Testis (tissue), 3 donors: ENCODE data around the gene CATSPER2. TPM values are rescaled to one million over a fixed set of nuclear protein-coding genes. Genes with fewer than 3 reads are reported as not detected.
"Not testable (repeated sequence)": the region's sequence is repeated elsewhere in the genome, so short reads cannot be mapped to it uniquely, and the experiment has no call there.

Experiments used
- DNase-seq: peaks from one replicate; pipeline ENCODE4 v3.0.0-alpha.2; 2019
- H3K27ac ChIP-seq, 2 donors: fragments of 200-600 bp; sonication (generic); one replicate each; pipeline ENCODE4 v1.5.1; 2019
- H3K27me3 ChIP-seq: fragments of 200-600 bp; sonication (generic); one replicate; pipeline ENCODE4 v1.5.1; 2019
- H3K36me3 ChIP-seq: fragments of 200-600 bp; sonication (generic); one replicate; pipeline ENCODE4 v1.5.1; 2017; ENCODE audit warnings: low read depth; ENCODE audit errors: missing control alignments
- H3K4me1 ChIP-seq: fragments of 200-600 bp; sonication (generic); one replicate; pipeline ENCODE4 v1.5.1; 2019
- H3K4me3 ChIP-seq, 2 donors: fragments of 200-600 bp; sonication (generic); one replicate each; pipeline ENCODE4 v1.5.1; 2017 to 2019
- H3K9me3 ChIP-seq: fragments of 200-600 bp; sonication (generic); one replicate; pipeline ENCODE4 v1.5.1; 2017
- POLR2A ChIP-seq: fragments of 450-650 bp; IDR thresholded peaks from one replicate; pipeline ENCODE4 v1.6.1; 2017; ENCODE audit warnings: antibody characterized with exemption, mild to moderate bottlenecking, moderate library complexity
- WGBS, 2 donors: methylation state at CpG; one replicate each; pipeline ENCODE4 v1.1.5; 2018; 5-methylcytosine and 5-hydroxymethylcytosine counted together
- intact Hi-C: fragments of 100-400 bp; cut with DNase I; formaldehyde crosslinking; loops from one replicate; pipeline ENCODE4 v1.15.1; 2023; ENCODE audit warnings: low total_unique reads
- polyA plus RNA-seq: library from polyadenylated mRNA; stranded (reverse); fragments of 350-450 nt; fragmentation: Illumina TruSeq; extraction: RNeasy Lipid Tissue Mini Kit (QIAGEN cat#74804); gene quantifications from one replicate; pipeline ENCODE4 v1.2.3, GENCODE V29; 2014; ENCODE audit warnings: low read depth, low replicate concordance; ENCODE audit not compliant: insufficient read depth
- total RNA-seq, 2 donors: library from RNA; depleted of rRNA; stranded (reverse); fragments of >200 nt; gene quantifications; one replicate each; pipeline ENCODE4 v1.2.3, GENCODE V29; 2016
- TF ChIP-seq, protein P1 (sequence below), 3 experiments: fragments of 450-650 bp in 2 of 3; fragments of 200-600 bp in 1 of 3; sonication (generic) in 1 of 3; IDR thresholded peaks; one replicate each; pipeline ENCODE4 v1.5.1; 2016 to 2019; ENCODE audit warnings: antibody characterized with exemption in 3 of 3, mild to moderate bottlenecking in 2 of 3, moderate library complexity in 1 of 3

CATSPER2 gene
- total and polyA plus RNA-seq, 3 donors from 2014 or later, result 29.7 to 59.0 (median 49.6) TPM

DNA sequence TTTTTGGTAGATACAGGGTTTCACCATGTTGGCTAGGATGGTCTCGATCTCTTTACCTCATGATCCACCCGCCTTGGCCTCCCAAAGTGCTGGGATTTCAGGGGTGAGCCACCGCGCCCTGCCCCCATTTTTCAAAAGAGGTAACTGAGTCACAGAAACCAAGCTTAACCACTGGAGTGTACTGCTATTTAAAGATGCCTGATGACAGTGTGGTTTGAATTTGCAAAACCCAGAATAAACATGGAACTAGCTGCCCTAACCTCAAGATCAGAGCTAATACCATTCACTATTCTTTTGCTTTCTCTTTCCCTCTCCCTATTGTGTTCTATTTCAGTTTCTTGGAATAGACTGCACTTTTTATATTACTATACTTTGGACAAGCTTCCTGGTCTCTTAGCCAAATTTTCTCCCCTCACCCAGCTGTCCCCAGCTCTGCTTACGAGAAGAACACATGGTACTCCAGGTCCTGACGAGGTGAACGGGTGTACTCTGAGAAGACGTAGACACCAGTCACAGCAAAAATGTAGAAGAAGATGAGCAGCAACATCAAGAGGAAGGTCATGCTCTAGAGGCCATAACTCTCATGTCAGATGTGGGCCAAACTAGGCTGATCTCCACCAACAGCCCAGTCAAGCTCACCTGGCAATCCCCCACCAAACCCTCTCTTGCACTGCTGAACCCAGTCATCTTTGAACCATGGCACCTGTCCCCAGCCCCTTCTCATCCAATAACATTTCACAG, 10.0 kb downstream of the CATSPER2 start:
- DNase-seq, H3K27me3 ChIP-seq, H3K9me3 ChIP-seq, intact Hi-C loops, H3K27ac ChIP-seq, H3K4me1 ChIP-seq, H3K4me3 ChIP-seq, H3K36me3 ChIP-seq: not testable (repeated sequence)
- WGBS, 2 donors, result 77 to 83% methylated on average over 8 of the region's 8 CpGs

DNA sequence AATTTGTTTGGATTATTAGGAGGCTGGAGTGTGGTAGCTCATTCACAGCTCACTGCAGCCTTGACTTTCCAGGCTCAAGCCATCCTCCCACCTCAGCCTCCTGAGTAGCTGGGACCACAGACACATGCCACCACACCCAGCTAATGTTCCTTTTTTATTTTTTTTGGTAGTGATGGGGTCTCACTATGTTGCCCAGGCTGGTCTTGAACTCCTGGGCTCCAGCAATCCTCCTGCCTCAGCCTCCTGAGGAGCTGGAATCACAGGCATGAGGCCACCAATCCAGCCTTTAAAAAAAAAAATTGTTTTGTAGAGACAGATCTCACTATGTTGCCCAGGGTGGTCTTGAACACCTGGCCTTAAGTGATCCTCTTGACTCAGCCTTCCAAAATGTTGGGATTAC, 21.7 kb downstream of the CATSPER2 start:
- H3K27me3 ChIP-seq, H3K27ac ChIP-seq, H3K9me3 ChIP-seq, H3K36me3 ChIP-seq, DNase-seq, H3K4me1 ChIP-seq, intact Hi-C loops, H3K4me3 ChIP-seq: not testable (repeated sequence)

DNA sequence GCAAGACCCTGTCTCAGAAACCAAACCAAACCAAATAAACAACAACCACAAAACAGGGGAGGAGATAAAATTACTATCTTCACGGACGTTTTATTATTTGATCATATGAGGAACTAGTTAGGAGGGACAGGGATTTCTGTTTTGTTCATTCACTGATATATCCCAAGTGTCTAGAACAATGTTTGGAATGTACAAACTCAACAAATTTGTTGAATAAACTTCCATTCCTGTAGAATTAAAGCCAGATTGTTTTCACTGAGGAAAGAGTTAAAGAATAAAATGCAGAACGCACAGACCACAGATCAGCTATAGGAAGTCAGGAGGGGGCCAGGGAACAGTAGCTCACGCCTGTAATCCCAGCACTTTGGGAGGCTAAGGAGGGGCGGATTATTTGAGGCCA, 23.5 kb downstream of the CATSPER2 start:
- 34 to 41% methylated on average over 5 of the region's 5 CpGs for WGBS, 2 donors
- intact Hi-C loops, result no loop called here

DNA sequence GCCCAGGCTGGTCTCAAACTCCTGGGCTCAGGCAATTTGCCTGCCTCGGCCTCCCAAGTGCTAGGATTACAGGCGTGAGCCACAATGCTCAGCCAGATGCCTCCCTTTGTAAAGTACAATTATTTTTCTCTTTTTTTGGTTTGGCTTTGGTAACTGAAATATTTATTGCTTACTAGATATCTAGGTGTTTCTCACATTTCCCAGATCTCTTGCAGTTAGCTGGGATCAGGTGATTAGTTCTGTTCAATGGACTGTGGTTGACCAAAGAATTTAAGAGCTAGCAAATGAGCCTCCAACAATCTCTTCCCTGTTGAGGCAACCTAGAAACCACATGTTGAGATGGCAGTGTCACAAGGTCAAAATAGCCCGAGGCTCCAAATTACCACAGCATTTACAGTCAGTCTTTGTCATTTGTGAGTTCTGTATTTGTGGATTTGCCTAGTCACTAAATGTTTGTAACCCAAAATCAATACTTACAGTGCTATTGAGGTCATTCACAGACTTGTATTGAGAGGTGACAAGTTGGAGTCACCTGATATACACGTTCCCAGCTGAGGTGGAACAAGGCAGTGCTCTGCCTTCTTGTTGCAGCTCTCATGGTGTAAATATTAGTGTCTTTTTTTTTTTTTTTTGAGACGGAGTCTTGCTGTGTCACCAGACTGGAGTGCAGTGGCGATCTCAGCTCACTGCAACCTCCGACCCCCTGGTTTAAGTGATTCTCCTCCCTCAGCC, 26.4 kb downstream of the CATSPER2 start:
- H3K9me3 ChIP-seq, H3K36me3 ChIP-seq, intact Hi-C loops, H3K27ac ChIP-seq, H3K27me3 ChIP-seq, H3K4me3 ChIP-seq, DNase-seq, H3K4me1 ChIP-seq: not testable (repeated sequence)
- WGBS, 2 donors, result 67 to 78% methylated on average over 5 to 7 of the region's 7 CpGs

More for the DNA sequence above, 23.5 kb downstream of the CATSPER2 start:
- no peaks in the 10 kb centered on the region for H3K4me1 ChIP-seq
- DNase-seq, result no peak
- no peaks in the 10 kb centered on the region for H3K27me3 ChIP-seq
- TF ChIP-seq, protein P1, sequence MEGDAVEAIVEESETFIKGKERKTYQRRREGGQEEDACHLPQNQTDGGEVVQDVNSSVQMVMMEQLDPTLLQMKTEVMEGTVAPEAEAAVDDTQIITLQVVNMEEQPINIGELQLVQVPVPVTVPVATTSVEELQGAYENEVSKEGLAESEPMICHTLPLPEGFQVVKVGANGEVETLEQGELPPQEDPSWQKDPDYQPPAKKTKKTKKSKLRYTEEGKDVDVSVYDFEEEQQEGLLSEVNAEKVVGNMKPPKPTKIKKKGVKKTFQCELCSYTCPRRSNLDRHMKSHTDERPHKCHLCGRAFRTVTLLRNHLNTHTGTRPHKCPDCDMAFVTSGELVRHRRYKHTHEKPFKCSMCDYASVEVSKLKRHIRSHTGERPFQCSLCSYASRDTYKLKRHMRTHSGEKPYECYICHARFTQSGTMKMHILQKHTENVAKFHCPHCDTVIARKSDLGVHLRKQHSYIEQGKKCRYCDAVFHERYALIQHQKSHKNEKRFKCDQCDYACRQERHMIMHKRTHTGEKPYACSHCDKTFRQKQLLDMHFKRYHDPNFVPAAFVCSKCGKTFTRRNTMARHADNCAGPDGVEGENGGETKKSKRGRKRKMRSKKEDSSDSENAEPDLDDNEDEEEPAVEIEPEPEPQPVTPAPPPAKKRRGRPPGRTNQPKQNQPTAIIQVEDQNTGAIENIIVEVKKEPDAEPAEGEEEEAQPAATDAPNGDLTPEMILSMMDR (IDR thresholded peaks at IDR 0.05), result no peak
- no peak for TF ChIP-seq POLR2A
- H3K27ac ChIP-seq, result no peak overlapping the region
- no peaks in the 10 kb centered on the region for H3K9me3 ChIP-seq
- no peak overlapping the region for H3K4me3 ChIP-seq
- no peaks in the 10 kb centered on the region for H3K36me3 ChIP-seq

DNA sequence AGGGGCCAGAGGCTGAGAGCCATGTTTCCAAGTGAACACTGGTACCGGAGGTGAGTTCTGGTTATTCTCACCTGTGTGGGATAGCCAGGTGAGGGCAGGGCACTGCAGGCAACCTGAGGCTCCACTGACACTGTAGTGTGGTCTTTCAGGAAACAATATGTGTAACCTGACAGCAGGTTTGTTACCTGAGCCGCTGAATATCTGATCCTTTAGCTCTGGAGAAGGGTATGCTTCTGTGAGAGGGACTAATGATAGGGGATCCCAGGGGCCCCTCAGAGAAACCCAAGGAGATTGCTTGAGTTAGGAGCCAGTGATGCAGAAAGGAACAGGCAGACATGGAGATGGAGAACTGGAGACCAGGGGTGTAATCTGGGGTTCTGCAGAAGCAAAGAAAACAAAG, 29.9 kb downstream of the CATSPER2 start, which contains the start of gene STRC:
TSS of gene STRC (minus strand) at position 101 of the 400 bp plus-strand sequence. CDS start at position 23, 78 bp downstream.
- H3K27ac ChIP-seq, H3K9me3 ChIP-seq, DNase-seq, H3K27me3 ChIP-seq, H3K4me1 ChIP-seq, intact Hi-C loops, H3K4me3 ChIP-seq, H3K36me3 ChIP-seq: not testable (repeated sequence)
- WGBS, 2 donors, result no CpG with 5 or more reads among the region's 2 CpGs

DNA sequence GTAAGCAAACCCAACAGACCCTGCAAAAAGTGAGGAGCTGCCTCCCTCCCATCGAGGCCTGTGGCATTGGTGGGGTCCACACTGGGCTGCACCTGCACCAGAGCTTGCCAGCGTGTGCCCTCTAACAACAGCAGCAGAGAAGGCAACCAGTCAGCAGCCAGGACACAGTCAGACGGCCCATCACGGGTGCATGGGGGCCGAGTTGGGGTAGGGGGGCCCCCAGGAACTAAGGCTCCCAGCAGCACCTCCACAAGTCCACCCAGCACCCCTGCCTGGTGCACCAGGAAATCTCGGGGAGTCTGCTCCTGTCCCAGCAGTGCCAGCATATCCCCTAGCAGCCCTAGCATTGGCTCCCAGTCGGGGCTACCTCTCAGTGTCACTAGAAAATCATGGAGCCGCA, 30.9 kb downstream of the CATSPER2 start:
- intact Hi-C loops, DNase-seq, H3K27ac ChIP-seq, H3K36me3 ChIP-seq, H3K4me3 ChIP-seq, H3K27me3 ChIP-seq, H3K4me1 ChIP-seq, H3K9me3 ChIP-seq: not testable (repeated sequence)
- WGBS, 2 donors, result no CpG with 5 or more reads among the region's 8 CpGs

DNA sequence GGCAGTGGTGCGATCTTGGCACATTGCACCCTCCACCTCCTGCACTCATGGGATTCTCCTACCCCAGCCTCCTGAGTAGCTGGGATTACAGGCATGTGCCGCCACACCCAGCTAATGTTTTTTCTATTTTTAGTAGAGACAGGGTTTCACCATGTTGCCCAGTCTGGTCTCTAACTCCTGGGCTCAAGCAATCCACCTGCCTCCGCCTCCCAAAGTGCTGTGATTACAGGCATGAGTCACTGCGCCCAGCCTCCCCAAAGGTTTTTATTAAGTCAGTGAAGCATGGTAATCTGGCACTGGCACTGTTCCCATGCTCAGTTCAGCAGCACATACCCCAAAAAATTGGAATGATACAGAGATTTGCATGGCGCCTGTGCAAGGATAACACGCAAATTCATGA, 46.4 kb downstream of the CATSPER2 start:
- not testable (repeated sequence) for DNase-seq

DNA sequence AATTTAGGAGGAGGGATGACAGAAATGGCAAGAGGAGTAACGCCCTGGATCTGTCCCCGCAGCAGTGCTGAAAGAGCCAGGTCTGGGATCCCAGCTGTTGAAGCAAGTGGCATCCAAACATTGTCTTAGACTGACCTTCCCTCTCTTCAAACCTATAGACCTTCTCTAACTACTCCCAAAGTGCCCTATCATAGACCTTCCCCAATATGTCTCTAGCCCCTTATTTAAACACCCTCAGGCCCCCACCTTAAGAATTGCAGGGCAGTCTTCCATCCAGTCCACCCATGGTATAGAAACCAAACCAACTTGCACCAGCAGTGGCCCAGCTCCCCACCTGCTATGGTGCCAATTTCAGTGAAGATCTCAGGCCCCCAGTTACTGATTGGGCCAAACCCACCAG, 48.4 kb downstream of the CATSPER2 start:
- DNase-seq, H3K4me3 ChIP-seq, H3K36me3 ChIP-seq, H3K27me3 ChIP-seq, intact Hi-C loops, H3K9me3 ChIP-seq, H3K4me1 ChIP-seq, H3K27ac ChIP-seq: not testable (repeated sequence)
- WGBS, 2 donors, result no CpG with 5 or more reads among the region's 2 CpGs

More for the DNA sequence above, 46.4 kb downstream of the CATSPER2 start:
- intact Hi-C loops, H3K9me3 ChIP-seq, H3K4me3 ChIP-seq, H3K27ac ChIP-seq, H3K36me3 ChIP-seq, H3K4me1 ChIP-seq, H3K27me3 ChIP-seq: not testable (repeated sequence)
- 87 to 88% methylated on average over 6 of the region's 6 CpGs for WGBS, 2 donors

DNA sequence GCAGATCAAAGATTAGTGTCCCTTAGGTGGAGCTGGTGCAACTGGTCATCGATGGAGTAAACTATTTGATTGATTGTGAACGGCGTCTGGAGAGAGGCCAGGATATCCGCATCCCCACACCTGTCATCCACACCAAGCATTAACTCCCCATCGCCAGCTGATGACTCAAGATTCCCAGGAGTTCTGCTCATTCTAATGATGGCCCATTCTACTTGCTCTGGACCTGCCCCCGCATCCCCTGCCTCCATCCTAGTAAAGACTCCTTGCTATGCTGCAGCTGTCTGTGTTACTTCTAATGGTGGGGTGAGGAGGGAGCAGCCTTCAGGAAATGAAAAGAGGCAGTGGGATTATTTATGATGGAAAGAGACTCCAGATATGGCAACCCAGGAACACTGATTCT, 49.5 kb downstream of the CATSPER2 start:
- H3K27ac ChIP-seq, H3K9me3 ChIP-seq, intact Hi-C loops, DNase-seq, H3K4me1 ChIP-seq, H3K27me3 ChIP-seq, H3K4me3 ChIP-seq, H3K36me3 ChIP-seq: not testable (repeated sequence)
- WGBS, 2 donors, result 81 to 87% methylated on average over 5 to 6 of the region's 6 CpGs

DNA sequence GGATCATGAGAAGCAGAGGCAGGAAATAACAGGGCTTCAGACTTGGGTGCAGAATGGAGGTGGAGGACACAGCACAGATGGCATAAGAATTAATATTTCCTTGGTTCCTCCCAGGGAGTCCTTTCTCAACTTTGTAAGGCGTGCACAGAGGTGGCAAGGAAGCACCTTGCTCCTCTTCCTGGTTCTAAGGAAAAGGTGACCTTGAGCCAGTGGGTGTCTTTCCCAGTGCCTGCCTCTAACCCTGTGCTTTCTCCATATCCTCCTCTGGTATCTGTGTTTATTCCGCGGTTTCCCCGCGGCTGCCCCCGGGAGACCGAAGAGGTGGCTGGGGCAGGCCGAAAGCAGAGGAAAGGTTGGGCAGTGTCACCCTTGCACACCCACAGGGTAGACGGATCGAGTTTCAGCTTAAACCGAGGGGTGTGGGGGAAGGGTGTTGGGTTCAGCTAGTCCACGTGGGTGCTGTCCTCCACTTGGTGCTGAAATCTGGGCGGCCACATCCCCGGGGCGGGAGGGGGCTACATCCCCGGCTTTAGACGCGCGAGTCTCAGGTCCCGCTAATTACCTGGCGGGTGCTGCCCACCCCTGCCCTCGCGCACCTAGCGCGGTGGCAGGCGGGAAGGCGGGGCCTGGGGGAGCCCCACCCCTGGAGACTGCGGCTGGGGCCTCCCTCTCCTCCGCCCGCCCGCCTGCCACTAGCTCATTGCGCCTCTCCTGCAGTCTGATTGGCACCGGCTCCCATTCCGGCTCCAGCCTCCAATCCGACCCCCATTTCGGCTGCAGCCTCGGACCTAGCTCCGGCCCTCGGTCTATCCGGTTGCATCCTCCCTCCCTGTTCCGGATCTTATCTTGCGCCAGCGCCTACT, 55.1 kb downstream of the CATSPER2 start, which contains the start of gene CKMT1B:
TSS of gene CKMT1B (plus strand) at position 700 of the 863 bp plus-strand sequence. CDS start 192 bp downstream, outside the sequence.
- DNase-seq, result not testable (repeated sequence)

More for the DNA sequence above, 55.1 kb downstream of the CATSPER2 start, which contains the start of gene CKMT1B:
- H3K4me1 ChIP-seq, H3K36me3 ChIP-seq, H3K4me3 ChIP-seq, intact Hi-C loops, H3K27ac ChIP-seq, H3K9me3 ChIP-seq, H3K27me3 ChIP-seq: not testable (repeated sequence)
- no CpG with 5 or more reads among the region's 43 CpGs for WGBS, 2 donors
